ENCODE data around the gene AAK1. TPM values are rescaled to one million over a fixed set of nuclear protein-coding genes. Genes with fewer than 3 reads are reported as not detected.

Gene AAK1
- total and polyA plus RNA-seq, 10 of the 15 experiments (the other 5 are each of a cell fraction or from before 2014, with no cell fraction given) = 2.9 to 41.4 (median 17.5) TPM

GRCh38 chr2:69642709-69643601, 584 bp downstream of the AAK1 start:
- ATAC-seq = peak; percentile 37
- FAIRE-seq = no peak
- no TSS peak for BruUV-seq (replicated peaks)
- H3K9ac ChIP-seq (ENCODE audit: control insufficient read depth, insufficient read depth, low read length) = peak overlapping the region; percentile 89
- no peaks in the 10 kb centered on the region for H3K27me3 ChIP-seq (replicated peaks in 1 of 2; ENCODE audit: control insufficient read depth in 2 of 2, insufficient read depth in 2 of 2, low read length in 1 of 2)
- no peaks in the 10 kb centered on the region for H4K20me1 ChIP-seq (ENCODE audit: control insufficient read depth, insufficient read depth)
- RAD21 ChIA-PET (ENCODE audit: unreplicated experiment) = interaction anchor here (1.3 to 4.5 kb wide), 4 partner anchors 59 to 82 kb away, joined by 3 to 28 read pairs (median 4); no protein-coding TSS in a partner anchor
- peaks cover 31% of the 10 kb centered on the region for H3K4me1 ChIP-seq (ENCODE audit: control insufficient read depth, insufficient read depth, low read length)
- POLR2A ChIA-PET = interaction anchor here (0.7 to 2.0 kb wide), 6 partner anchors 23 to 206 kb away, joined by 3 to 8 read pairs (median 4); partner anchors contain the start of gene NFU1
- peaks cover 70% of the 10 kb centered on the region for H3K79me2 ChIP-seq (ENCODE audit: control insufficient read depth, insufficient read depth, low read length)
- DNase-seq (ENCODE audit: low read depth, low spot score) = no peak
- H3K4me3 ChIP-seq = peak overlapping the region; percentile 85
- WGBS (ENCODE audit: insufficient coverage, insufficient replicate concordance, low lambda C conversion rate, missing lambda C conversion rate) = 13% methylated on average over 58 of the region's 58 CpGs
- in situ Hi-C loops (cut with MboI) (no loop called here), intact Hi-C loops (cut with micrococcal nuclease; ENCODE audit: unreplicated experiment) (loop anchor here (5.0 to 10.0 kb wide), 4 partner anchors 61 to 1268 kb away; partner anchors contain the start of gene GFPT1)
- CTCF ChIA-PET = interaction anchor here (0.8 to 4.3 kb wide), 2 partner anchors 71 to 78 kb away, joined by 4 to 44 read pairs; no protein-coding TSS in a partner anchor
- peak overlapping the region; percentile 66 for H2AFZ ChIP-seq (ENCODE audit: control insufficient read depth, low read depth, low read length)
- SMC1A ChIA-PET (ENCODE audit: uncharacterized antibody, unreplicated experiment) = interaction anchor here (0.9 to 4.5 kb wide), 5 partner anchors 25 to 78 kb away, joined by 3 to 25 read pairs (median 19); no protein-coding TSS in a partner anchor
- H3K36me3 ChIP-seq (ENCODE audit: control insufficient read depth in 2 of 2, insufficient read depth in 2 of 2, low read length in 1 of 2) = 0 out of 4 replicates have a peak, but pooled peaks cover 0 to 3% of the 10 kb centered on the region in 2 experiments
- H3K27ac ChIP-seq (ENCODE audit: control insufficient read depth, insufficient read depth) = peak overlapping the region; percentile 94
- H3K9me3 ChIP-seq (replicated peaks; ENCODE audit: control insufficient read depth, insufficient read depth, low read length) = peaks cover 2% of the 10 kb centered on the region; the same call in 1 of the 3 replicates
- peak overlapping the region; percentile 73 for H3K4me2 ChIP-seq (ENCODE audit: control insufficient read depth, insufficient read depth)
- TF ChIP-seq ZNF687 (IDR thresholded peaks at IDR 0.05) (no peak), WRNIP1 (IDR thresholded peaks at IDR 0.05; ENCODE audit: borderline replicate concordance, low read depth, low read length) (no peak), MTA3 (IDR thresholded peaks at IDR 0.05; ENCODE audit: borderline replicate concordance, low read length) (0 out of 2 replicates have a peak, but pooled peaks have one; percentile 45), BACH1 (IDR thresholded peaks at IDR 0.05; ENCODE audit: borderline replicate concordance) (no peak; the same call in 1 of the 2 replicates), ELK1 (IDR thresholded peaks at IDR 0.05; ENCODE audit: low read depth, low read length) (no peak), SUPT20H (IDR thresholded peaks at IDR 0.05; ENCODE audit: borderline replicate concordance, control insufficient read depth, low read depth, low read length) (no peak), FOS (IDR thresholded peaks at IDR 0.05; ENCODE audit: borderline replicate concordance, extremely low read depth, insufficient read length) (no peak), TAF1 (IDR thresholded peaks at IDR 0.05; ENCODE audit: borderline replicate concordance, low read depth, low read length) (no peak), BCL3 (IDR thresholded peaks at IDR 0.05; ENCODE audit: borderline replicate concordance, insufficient read depth, low read depth, low read length, poor library complexity, severe bottlenecking) (no peak), ZBTB11 (CRISPR knock-in tag; IDR thresholded peaks at IDR 0.05) (no peak)

Data from GM12878 (cell line).